Stimulated activated naive CD8-positive, alpha-beta T cell treated with anti-CD3 and anti-CD28 coated beads, Interleukin-15, Interleukin-2, amounts not matched to agents 100 U/mL and 50 U/mL, for 24 hours (primary cell): ENCODE data around the gene GPN1.
"Not testable (repeated sequence)": the region's sequence is repeated elsewhere in the genome, so short reads cannot be mapped to it uniquely, and the experiment has no call there.

Source experiments
- ATAC-seq: fragments of 150-1000 bp; cut with Tn5 transposase; one replicate; pipeline ENCODE4 v1.10.0; 2021
- DNase-seq: peaks from one replicate; pipeline ENCODE4 v3.0.0; 2021

GPN1 gene

GRCh38 chr2:27672723-27673486, 44.1 kb downstream of the GPN1 start:
- no peak for DNase-seq
- no peak for ATAC-seq

- ATAC-seq = no peak
- no peak for DNase-seq
Observed at GRCh38 chr2:27680571-27680970, 51.7 kb downstream of the GPN1 start.

DNA sequence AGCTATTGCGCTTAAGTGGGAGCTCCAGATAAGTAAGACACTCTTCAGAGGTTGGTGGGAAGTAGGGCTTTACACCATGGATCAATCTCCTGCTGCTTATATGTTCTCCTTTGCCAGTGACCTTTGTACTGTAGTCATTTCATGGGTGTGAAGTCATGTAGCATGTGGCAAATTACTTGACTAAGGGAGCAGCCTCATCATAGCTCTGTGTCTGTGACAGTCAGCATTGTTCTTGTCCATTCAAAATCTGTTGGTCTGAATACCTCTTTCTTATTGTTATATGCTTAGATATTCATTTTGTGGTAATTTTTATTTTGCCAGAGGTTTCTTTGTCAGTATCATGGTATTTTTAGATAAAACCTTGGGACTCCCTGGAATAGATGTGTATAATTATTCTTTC, 53.0 kb downstream of the GPN1 start:
- ATAC-seq = peak; percentile 79
- no peak for DNase-seq

DNA sequence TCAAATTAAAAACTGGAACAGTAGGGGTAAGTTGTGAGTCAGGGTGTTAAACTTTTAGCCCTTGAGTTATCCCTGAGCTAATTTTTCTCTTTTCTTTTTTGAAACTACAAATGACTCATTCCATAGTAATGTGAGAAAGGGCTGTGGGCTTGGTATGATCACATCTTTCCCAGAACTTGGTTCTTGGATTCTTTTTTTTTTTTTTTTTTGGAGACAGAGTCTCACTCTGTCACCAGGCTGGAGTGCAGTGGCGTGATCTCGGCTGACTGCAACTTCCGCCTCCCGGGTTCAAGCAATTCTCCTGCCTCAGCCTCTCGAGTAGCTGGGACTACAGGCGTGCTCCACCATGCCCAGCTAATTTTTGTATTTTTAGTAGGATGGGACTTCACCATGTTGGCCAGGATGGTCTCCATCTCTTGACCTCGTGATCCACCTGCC, 53.5 kb downstream of the GPN1 start:
- not testable (repeated sequence) for DNase-seq
- peak; percentile 83 for ATAC-seq

DNA sequence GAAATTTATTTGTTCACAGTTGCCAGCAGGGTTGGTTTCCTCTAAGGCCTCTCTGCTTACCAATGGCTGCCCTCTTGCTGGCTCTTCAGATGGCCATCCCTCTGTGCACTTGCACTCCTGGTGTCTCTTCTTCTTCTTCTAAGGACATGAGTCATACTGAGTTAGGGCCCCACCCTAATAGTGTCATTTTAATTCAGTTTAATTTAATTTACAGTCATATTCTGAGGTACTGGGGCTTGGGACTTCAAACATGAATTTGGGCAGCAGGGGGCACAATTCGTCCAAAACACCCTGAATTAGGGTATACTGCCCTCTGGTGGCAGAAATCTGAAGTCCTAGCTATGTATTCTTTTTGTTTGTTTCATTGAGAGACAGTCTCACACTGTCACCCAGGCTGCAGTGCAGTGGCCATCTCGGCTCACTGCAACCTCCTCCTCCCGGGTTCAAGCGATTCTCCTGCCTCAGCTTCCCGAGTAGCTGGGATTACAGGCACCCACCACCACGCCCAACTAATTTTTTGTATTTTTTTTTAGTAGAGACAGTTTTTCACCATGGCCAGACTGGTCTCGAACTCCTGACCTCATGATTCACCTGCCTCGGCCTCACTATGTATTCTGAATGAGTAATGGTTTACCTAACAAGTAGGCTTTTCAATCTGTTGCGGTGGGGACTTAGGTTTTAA, 54.7 kb downstream of the GPN1 start:
- ATAC-seq (peak; percentile 77), DNase-seq (peak; percentile 91)

GRCh38 chr2:27685006-27685405, 56.2 kb downstream of the GPN1 start:
- not testable (repeated sequence) for DNase-seq, ATAC-seq

- ATAC-seq (no peak), DNase-seq (no peak)
Observed at GRCh38 chr2:27685577-27685976, 56.7 kb downstream of the GPN1 start.

GRCh38 chr2:27687232-27687631, 58.4 kb downstream of the GPN1 start:
- no peak for DNase-seq
- ATAC-seq = no peak

- no peak for ATAC-seq
- DNase-seq = no peak
Observed at GRCh38 chr2:27689424-27689823, 60.6 kb downstream of the GPN1 start.

DNA sequence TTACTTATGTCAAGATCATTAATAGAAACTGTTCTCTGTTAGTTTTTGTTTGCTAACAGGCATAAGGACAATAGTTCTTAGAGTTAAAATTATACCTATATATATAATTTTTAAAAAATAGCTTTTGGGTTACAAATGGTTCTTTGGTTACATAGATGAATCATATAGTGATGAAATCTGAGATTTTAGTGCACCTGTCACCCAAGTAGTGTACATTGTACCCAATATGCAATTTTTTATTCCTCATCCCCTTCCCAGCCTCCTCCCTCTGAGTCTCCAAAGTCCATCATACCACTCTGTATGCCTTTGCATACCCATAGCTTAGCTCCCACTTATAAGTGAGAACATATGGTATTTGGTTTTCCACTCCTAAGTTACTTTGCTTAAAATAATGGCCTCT, 61.2 kb downstream of the GPN1 start:
- DNase-seq (no peak), ATAC-seq (no peak)

- ATAC-seq = no peak
Observed at GRCh38 chr2:27697660-27698059, 68.8 kb downstream of the GPN1 start.

More at GRCh38 chr2:27697660-27698059, 68.8 kb downstream of the GPN1 start:
- no peak for DNase-seq
